ENCODE data around the gene NNAT.

The NNAT gene

DNA sequence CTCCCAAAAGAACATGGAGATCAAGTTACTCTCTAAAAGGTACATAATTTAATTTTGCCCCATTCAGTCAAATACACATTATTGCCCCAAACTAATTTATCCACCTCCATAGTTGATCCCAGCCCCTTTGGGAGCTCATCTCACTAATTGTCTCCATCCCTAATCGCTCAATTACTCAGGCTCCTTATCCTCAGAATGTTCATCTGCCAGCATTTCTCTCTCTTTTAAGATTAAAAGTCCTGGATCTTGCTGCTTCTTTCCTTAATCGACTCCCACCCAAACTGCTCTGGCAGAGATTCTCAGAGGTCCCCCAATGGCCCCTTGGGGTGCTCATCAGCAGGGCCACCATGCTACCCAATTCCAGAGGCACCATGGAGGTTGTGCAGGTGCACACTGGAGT, 18.4 kb upstream of the NNAT start:
- Histone ChIP-seq H3K4me1 (ENCODE audit: insufficient read depth, low read length) (no peaks in the 10 kb centered on the region), H4K20me1 (ENCODE audit: insufficient read depth, low read length) (no peaks in the 10 kb centered on the region), H3K9ac (ENCODE audit: low read depth, low read length) (no peak overlapping the region), H3K27ac (ENCODE audit: low read length) (no peak overlapping the region), H3K9me3 (ENCODE audit: insufficient read depth, low read length, severe bottlenecking) (no peaks in the 10 kb centered on the region), H2AFZ (ENCODE audit: low read depth, low read length) (no peak overlapping the region), H3K27me3 (ENCODE audit: insufficient read depth, low read length, poor library complexity) (no peaks in the 10 kb centered on the region), H3K79me2 (ENCODE audit: insufficient read depth, low read length) (no peaks in the 10 kb centered on the region), H3K4me2 (ENCODE audit: insufficient read depth, low read length) (no peak overlapping the region), H3K36me3 (ENCODE audit: insufficient read depth, low read length) (no peaks in the 10 kb centered on the region), H3K4me3 (ENCODE audit: low read depth in 1 of 2, low read length in 2 of 2) (no peak overlapping the region)
- TF ChIP-seq EZH2 (IDR thresholded peaks at IDR 0.05; ENCODE audit: borderline replicate concordance, low read depth, low read length, severe bottlenecking), result no peak
- TF ChIP-seq, protein P1, sequence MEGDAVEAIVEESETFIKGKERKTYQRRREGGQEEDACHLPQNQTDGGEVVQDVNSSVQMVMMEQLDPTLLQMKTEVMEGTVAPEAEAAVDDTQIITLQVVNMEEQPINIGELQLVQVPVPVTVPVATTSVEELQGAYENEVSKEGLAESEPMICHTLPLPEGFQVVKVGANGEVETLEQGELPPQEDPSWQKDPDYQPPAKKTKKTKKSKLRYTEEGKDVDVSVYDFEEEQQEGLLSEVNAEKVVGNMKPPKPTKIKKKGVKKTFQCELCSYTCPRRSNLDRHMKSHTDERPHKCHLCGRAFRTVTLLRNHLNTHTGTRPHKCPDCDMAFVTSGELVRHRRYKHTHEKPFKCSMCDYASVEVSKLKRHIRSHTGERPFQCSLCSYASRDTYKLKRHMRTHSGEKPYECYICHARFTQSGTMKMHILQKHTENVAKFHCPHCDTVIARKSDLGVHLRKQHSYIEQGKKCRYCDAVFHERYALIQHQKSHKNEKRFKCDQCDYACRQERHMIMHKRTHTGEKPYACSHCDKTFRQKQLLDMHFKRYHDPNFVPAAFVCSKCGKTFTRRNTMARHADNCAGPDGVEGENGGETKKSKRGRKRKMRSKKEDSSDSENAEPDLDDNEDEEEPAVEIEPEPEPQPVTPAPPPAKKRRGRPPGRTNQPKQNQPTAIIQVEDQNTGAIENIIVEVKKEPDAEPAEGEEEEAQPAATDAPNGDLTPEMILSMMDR (IDR thresholded peaks at IDR 0.05; ENCODE audit: borderline replicate concordance, extremely low read depth, low read length, poor library complexity, severe bottlenecking), result no peak
- DNase-seq (no peak), ATAC-seq (ENCODE audit: insufficient read depth, low read depth) (no peak)

DNA sequence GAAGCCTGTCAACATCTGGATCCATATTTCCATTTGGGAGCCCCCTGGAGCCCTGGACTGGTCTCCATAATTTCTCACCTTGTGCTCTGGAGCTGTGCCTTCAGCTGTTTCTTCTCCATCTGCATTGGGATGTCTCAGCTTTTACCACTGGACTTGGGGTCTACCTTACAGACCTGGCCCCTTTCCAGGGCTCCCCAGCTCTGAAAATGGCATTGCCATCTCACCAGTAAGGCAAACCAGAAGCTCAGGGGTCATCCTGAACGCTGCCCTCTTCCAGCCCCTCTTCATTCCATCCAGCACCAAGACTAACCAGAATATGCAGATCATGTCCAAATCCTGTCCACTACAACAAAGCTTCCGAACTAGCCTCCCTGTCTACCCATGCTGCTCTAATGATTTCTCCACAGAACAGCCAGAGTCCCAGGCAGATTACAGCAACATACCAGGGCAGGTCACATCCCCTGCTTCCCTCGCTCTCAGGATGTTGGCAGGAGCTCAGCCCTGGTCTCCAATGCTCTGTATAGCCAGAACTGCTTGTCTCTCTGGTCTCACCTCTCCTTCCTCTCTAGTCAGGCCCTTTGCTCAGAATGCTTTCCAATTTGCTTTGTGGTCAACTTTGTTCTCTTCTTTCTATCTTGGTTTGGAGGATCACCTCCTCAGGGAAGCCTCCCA, 17.7 kb upstream of the NNAT start:
- TF ChIP-seq, protein P1 (IDR thresholded peaks at IDR 0.05; ENCODE audit: borderline replicate concordance, extremely low read depth, low read length, poor library complexity, severe bottlenecking), result no peak
- TF ChIP-seq EZH2 (IDR thresholded peaks at IDR 0.05; ENCODE audit: borderline replicate concordance, low read depth, low read length, severe bottlenecking), result no peak
- DNase-seq (no peak), ATAC-seq (ENCODE audit: insufficient read depth, low read depth) (no peak)
- Histone ChIP-seq H2AFZ (ENCODE audit: low read depth, low read length) (no peak overlapping the region), H3K9me3 (ENCODE audit: insufficient read depth, low read length, severe bottlenecking) (no peaks in the 10 kb centered on the region), H3K27me3 (ENCODE audit: insufficient read depth, low read length, poor library complexity) (no peaks in the 10 kb centered on the region), H3K4me2 (ENCODE audit: insufficient read depth, low read length) (no peak overlapping the region), H3K27ac (ENCODE audit: low read length) (no peak overlapping the region), H3K9ac (ENCODE audit: low read depth, low read length) (no peak overlapping the region), H3K36me3 (ENCODE audit: insufficient read depth, low read length) (no peaks in the 10 kb centered on the region), H3K4me3 (ENCODE audit: low read depth in 1 of 2, low read length in 2 of 2) (no peak overlapping the region), H3K79me2 (ENCODE audit: insufficient read depth, low read length) (no peaks in the 10 kb centered on the region), H4K20me1 (ENCODE audit: insufficient read depth, low read length) (no peaks in the 10 kb centered on the region), H3K4me1 (ENCODE audit: insufficient read depth, low read length) (no peaks in the 10 kb centered on the region)

DNA sequence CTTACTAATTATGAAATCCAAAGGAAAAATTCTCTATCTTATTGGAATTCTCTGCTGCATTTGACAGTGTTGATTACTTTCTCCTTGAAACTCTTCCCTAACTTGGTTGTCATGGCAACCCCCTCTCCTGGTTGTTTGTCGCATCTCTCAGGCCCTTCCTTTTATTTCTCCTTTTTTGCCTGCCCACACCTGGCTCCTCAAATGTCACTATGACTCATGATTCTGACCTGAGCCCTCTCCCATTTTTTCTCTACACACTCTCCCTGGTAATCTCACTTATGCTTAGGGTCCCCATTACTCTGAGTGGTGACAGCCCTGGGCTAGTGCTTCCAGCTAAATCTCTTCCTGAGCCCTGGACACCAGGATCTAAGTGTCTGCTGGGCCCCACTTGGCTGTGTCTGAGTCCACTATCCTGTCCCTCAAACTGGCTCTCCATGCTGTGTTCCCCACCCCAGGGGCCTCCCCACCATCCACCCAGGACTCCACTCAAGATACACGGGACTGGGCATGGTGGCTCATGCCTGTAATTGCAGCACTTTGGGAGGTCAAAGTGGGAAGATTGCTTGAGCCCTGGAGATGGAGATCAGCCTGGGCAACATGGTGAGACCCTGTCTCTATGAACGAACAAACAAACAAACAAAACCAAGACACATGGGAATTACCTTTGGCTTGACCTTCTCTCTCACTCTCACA, 16.5 kb upstream of the NNAT start:
- Histone ChIP-seq H3K9me3 (ENCODE audit: insufficient read depth, low read length, severe bottlenecking) (no peaks in the 10 kb centered on the region), H3K4me2 (ENCODE audit: insufficient read depth, low read length) (no peak overlapping the region), H3K9ac (ENCODE audit: low read depth, low read length) (no peak overlapping the region), H3K27me3 (ENCODE audit: insufficient read depth, low read length, poor library complexity) (no peaks in the 10 kb centered on the region), H3K79me2 (ENCODE audit: insufficient read depth, low read length) (no peaks in the 10 kb centered on the region), H3K36me3 (ENCODE audit: insufficient read depth, low read length) (no peaks in the 10 kb centered on the region), H2AFZ (ENCODE audit: low read depth, low read length) (no peak overlapping the region), H3K4me3 (ENCODE audit: low read depth in 1 of 2, low read length in 2 of 2) (no peak overlapping the region), H3K27ac (ENCODE audit: low read length) (no peak overlapping the region), H4K20me1 (ENCODE audit: insufficient read depth, low read length) (no peaks in the 10 kb centered on the region), H3K4me1 (ENCODE audit: insufficient read depth, low read length) (no peaks in the 10 kb centered on the region)
- TF ChIP-seq, protein P1 (IDR thresholded peaks at IDR 0.05; ENCODE audit: borderline replicate concordance, extremely low read depth, low read length, poor library complexity, severe bottlenecking), result no peak
- no peak for TF ChIP-seq EZH2 (IDR thresholded peaks at IDR 0.05; ENCODE audit: borderline replicate concordance, low read depth, low read length, severe bottlenecking)
- no peak for ATAC-seq (ENCODE audit: insufficient read depth, low read depth)
- no peak for DNase-seq
